Activated T-cell treated with anti-CD3 and anti-CD28 coated beads, Interleukin-2, amount 50 U/mL, for 4 hours (primary cell): ENCODE measurements around the gene SYTL4. TPM values are rescaled to one million over a fixed set of nuclear protein-coding genes. Genes with fewer than 3 reads are reported as not detected.

ENCODE experiments used
- ATAC-seq, 2 donors: fragments of 200-7000 bp; cut with Tn5 transposase; one replicate each; pipeline ENCODE4 v1.10.0; 2021
- DNase-seq: peaks from one replicate; pipeline ENCODE4 v3.0.0-alpha.2; 2020
- H3K27me3 Mint-ChIP-seq: one replicate; pipeline ENCODE4 v1.8.0; 2021; ENCODE audit warnings: low read depth, mixed read lengths
- H3K36me3 Mint-ChIP-seq: one replicate; pipeline ENCODE4 v1.8.0; 2022; ENCODE audit warnings: mixed read lengths; ENCODE audit not compliant: insufficient read depth
- H3K4me1 Mint-ChIP-seq: one replicate; pipeline ENCODE4 v1.8.0; 2021; ENCODE audit warnings: low read depth, mixed read lengths
- H3K4me3 Mint-ChIP-seq: one replicate; pipeline ENCODE4 v1.8.0; 2021; ENCODE audit warnings: mild to moderate bottlenecking, moderate library complexity, mixed read lengths
- H3K9me3 Mint-ChIP-seq: one replicate; pipeline ENCODE4 v1.8.0; 2021; ENCODE audit warnings: mixed read lengths
- total RNA-seq, 3 donors: library from RNA; stranded (reverse); gene quantifications; one replicate each; pipeline ENCODE4 v1.2.1, GENCODE V29; 2021

The SYTL4 gene
- total RNA-seq, 3 donors from 2014 or later: 0.08 to 0.13 (median 0.11) TPM

DNA sequence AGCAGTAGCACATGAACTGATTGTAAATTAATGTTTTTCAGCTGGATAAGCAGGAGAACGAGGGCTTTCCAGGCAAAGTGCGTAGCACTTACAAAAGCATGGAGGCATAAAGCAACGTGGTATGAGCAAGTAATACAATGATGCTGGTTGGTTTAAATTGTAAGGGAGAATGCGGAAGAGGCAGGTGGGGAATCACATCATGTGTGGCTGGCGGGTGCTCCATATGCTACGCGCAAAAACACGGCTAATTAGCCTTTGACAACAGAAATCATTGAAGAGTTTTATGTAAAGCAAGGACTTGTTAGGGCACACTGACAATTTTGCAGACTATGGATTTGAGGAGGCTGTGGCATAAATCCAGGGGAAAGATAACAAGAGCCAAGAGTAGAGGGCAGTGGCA lies 14.6 kb downstream of the SYTL4 start:
- no peak overlapping the region for H3K4me3 Mint-ChIP-seq
- ATAC-seq (no peak), DNase-seq (no peak)
- H3K9me3 Mint-ChIP-seq: no peaks in the 10 kb centered on the region
- no peaks in the 10 kb centered on the region for H3K27me3 Mint-ChIP-seq
- H3K4me1 Mint-ChIP-seq: no peaks in the 10 kb centered on the region
- no peaks in the 10 kb centered on the region for H3K36me3 Mint-ChIP-seq

- H3K27me3 Mint-ChIP-seq: peaks cover 3% of the 10 kb centered on the region
- H3K4me1 Mint-ChIP-seq: no peaks in the 10 kb centered on the region
- no peaks in the 10 kb centered on the region for H3K36me3 Mint-ChIP-seq
- no peak overlapping the region for H3K4me3 Mint-ChIP-seq
- no peaks in the 10 kb centered on the region for H3K9me3 Mint-ChIP-seq
- ATAC-seq: no peak
- no peak for DNase-seq
Observed at GRCh38 chrX:100710816-100711215, 21.1 kb downstream of the SYTL4 start.

DNA sequence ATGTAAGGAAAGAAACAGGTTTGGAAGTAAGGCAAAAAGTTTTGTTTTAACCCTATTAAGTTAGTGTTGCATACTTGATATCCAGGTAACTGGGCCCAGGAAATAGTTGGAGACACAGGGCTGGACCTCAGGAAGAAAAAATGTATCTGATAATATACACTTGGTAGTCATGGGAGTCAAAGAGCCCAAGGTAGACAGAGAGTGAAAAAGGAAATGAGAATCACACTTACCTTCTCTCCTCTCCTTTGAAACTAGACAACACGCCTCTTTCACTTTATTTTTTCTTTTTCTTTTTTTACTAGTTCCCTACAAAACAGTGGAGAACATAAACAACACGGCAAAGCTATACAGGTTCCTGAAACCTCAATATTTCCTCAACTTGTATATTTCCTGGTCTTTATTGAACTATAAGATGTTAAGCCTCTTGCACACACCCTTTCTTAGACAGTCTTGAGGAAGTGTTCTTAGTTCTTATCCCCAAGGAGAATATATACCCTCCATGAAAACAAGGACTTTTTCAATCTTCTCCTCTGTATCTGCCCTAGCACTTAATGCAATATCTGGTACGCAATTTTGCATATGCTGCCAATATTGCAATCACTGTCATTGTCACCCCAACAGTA lies 27.2 kb downstream of the SYTL4 start:
- ATAC-seq: no peak
- no peaks in the 10 kb centered on the region for H3K36me3 Mint-ChIP-seq
- H3K4me1 Mint-ChIP-seq: no peaks in the 10 kb centered on the region
- H3K4me3 Mint-ChIP-seq: no peak overlapping the region
- H3K27me3 Mint-ChIP-seq: peaks cover 8% of the 10 kb centered on the region
- no peaks in the 10 kb centered on the region for H3K9me3 Mint-ChIP-seq
- DNase-seq: no peak

DNA sequence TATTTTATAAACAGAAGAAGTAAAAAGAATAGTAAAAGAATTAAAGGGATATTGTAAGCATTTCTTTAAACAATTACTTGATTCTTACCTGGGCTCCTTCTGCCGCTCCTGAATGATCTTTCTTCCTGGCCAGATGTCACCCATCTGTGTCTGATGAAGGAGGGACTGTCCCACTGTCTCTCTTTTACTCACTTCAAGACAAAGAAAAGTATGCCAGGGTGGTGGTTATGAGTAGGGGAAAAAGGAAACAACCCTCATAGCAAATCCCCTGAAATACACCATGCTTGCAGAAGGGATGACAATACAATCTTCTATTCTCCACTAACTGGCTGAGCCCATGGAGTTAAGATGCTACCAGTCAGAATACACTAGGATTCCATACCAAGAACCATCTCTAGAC lies 31.1 kb downstream of the SYTL4 start:
- Mint-ChIP-seq H3K36me3 (no peaks in the 10 kb centered on the region), H3K9me3 (no peaks in the 10 kb centered on the region), H3K4me3 (no peak overlapping the region), H3K4me1 (no peaks in the 10 kb centered on the region), H3K27me3 (peaks cover 6% of the 10 kb centered on the region)
- DNase-seq: no peak
- no peak for ATAC-seq

- peaks cover 10% of the 10 kb centered on the region for H3K27me3 Mint-ChIP-seq
- H3K4me3 Mint-ChIP-seq: no peak overlapping the region
- no peaks in the 10 kb centered on the region for H3K36me3 Mint-ChIP-seq
- H3K9me3 Mint-ChIP-seq: no peaks in the 10 kb centered on the region
- ATAC-seq: no peak
- no peaks in the 10 kb centered on the region for H3K4me1 Mint-ChIP-seq
- DNase-seq: no peak
Observed at GRCh38 chrX:100698551-100698950, 33.4 kb downstream of the SYTL4 start.

DNA sequence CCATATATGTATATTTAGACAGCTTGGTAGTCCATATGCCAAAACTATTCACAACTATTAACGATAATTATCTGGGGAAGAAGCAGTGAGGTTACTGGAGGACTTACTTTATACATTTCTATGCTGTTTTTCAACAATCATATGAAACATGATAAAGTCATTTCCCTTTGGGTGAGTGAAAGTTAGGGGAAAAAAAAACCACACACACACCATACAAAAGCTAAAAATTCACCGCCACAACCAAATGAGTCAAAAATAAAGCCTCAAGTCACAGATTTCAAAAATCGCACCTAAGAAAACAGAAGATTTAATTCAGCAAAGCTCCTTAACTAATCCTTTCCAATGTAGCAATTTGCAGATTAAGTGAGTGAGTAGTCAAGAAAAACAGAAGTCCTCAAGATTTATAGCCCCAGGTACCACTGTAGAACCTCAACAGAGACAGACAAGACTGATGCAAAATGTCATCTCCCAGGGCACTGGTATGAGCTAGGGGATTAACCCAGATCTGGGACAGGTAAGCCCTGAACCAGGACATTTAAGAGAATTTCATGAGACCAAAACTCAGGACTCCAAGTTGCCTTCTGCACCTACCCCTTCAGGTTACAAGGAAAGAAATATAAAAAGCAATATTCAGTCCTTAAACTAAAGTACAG lies 35.1 kb downstream of the SYTL4 start:
- Mint-ChIP-seq H3K36me3 (no peaks in the 10 kb centered on the region), H3K27me3 (peaks cover 20% of the 10 kb centered on the region), H3K9me3 (no peaks in the 10 kb centered on the region), H3K4me1 (no peaks in the 10 kb centered on the region), H3K4me3 (no peak overlapping the region)
- no peak for DNase-seq
- ATAC-seq: no peak

- no peaks in the 10 kb centered on the region for H3K4me1 Mint-ChIP-seq
- H3K36me3 Mint-ChIP-seq: no peaks in the 10 kb centered on the region
- DNase-seq: no peak
- no peaks in the 10 kb centered on the region for H3K9me3 Mint-ChIP-seq
- no peak for ATAC-seq
- H3K4me3 Mint-ChIP-seq: no peak overlapping the region
- H3K27me3 Mint-ChIP-seq: peaks cover 22% of the 10 kb centered on the region
Observed at GRCh38 chrX:100695991-100696390, 35.9 kb downstream of the SYTL4 start.

- ATAC-seq (no peak), DNase-seq (no peak)
- Mint-ChIP-seq H3K4me3 (no peak overlapping the region), H3K4me1 (no peaks in the 10 kb centered on the region), H3K27me3 (peaks cover 22% of the 10 kb centered on the region), H3K36me3 (no peaks in the 10 kb centered on the region), H3K9me3 (no peaks in the 10 kb centered on the region)
Observed at GRCh38 chrX:100695302-100695701, 36.6 kb downstream of the SYTL4 start.

DNA sequence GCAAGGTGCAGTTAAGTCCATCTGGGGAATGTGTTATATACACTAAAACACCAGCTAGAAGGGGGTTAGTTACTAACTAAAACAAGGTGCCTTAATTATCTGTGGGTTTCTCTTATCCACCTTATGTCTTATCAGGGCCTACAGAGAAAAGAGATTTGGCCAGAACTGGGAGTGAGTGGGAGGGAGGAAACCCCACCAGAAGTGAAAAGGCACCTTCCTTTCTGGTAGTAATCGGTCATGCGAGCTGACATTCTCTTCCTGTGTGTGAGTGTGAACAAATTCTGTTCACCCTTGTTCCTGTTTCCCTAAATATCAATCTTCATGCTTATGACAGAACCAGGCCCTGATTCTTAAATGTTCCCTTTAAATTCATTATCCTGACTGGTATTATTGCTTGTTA lies 44.4 kb downstream of the SYTL4 start:
- Mint-ChIP-seq H3K9me3 (no peaks in the 10 kb centered on the region), H3K4me1 (peaks cover 15% of the 10 kb centered on the region), H3K27me3 (peaks cover 7% of the 10 kb centered on the region), H3K36me3 (no peaks in the 10 kb centered on the region), H3K4me3 (no peak overlapping the region)
- peak in 1 of 2 donors; percentile 48 for ATAC-seq
- no peak for DNase-seq

GRCh38 chrX:100687128-100687527 lies 44.8 kb downstream of the SYTL4 start:
- Mint-ChIP-seq H3K9me3 (no peaks in the 10 kb centered on the region), H3K4me1 (peaks cover 15% of the 10 kb centered on the region), H3K4me3 (no peak overlapping the region), H3K36me3 (no peaks in the 10 kb centered on the region), H3K27me3 (peaks cover 4% of the 10 kb centered on the region)
- DNase-seq: no peak
- ATAC-seq: peak; percentile 46 to 67

GRCh38 chrX:100685997-100686305 lies 46.0 kb downstream of the SYTL4 start:
- Mint-ChIP-seq H3K4me3 (no peak overlapping the region), H3K4me1 (peaks cover 15% of the 10 kb centered on the region), H3K27me3 (no peaks in the 10 kb centered on the region), H3K36me3 (no peaks in the 10 kb centered on the region), H3K9me3 (no peaks in the 10 kb centered on the region)
- ATAC-seq (no peak), DNase-seq (no peak)

- H3K27me3 Mint-ChIP-seq: no peaks in the 10 kb centered on the region
- no peaks in the 10 kb centered on the region for H3K9me3 Mint-ChIP-seq
- H3K4me1 Mint-ChIP-seq: peaks cover 15% of the 10 kb centered on the region
- H3K36me3 Mint-ChIP-seq: no peaks in the 10 kb centered on the region
- no peak overlapping the region for H3K4me3 Mint-ChIP-seq
- ATAC-seq: peak; percentile 66 to 69
- DNase-seq: peak; percentile 52
Observed at GRCh38 chrX:100685284-100685996, 46.5 kb downstream of the SYTL4 start.

DNA sequence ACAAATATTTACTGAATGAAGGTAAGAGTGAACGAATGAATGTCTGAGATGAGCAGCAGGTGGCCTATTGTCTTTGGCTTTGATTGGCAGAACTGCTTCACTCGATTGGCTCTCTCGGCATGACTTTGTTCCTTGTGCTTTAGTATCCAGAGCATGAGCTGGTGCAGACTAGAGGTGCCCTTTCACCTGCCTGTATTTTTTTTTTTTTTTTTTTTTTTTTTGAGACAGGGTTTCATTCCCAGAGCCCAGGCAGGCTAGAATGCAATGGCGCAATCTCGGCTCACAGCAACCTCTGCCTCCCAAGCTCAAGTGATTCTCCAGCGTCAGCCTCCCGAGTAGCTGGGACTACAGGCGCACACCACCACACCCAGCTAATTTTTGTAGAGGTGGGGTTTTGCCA lies 49.0 kb downstream of the SYTL4 start:
- DNase-seq (no peak), ATAC-seq (no peak)
- Mint-ChIP-seq H3K4me1 (peaks cover 13% of the 10 kb centered on the region), H3K27me3 (no peaks in the 10 kb centered on the region), H3K4me3 (no peak overlapping the region), H3K36me3 (no peaks in the 10 kb centered on the region), H3K9me3 (no peaks in the 10 kb centered on the region)

- ATAC-seq (no peak), DNase-seq (no peak)
- Mint-ChIP-seq H3K4me1 (no peaks in the 10 kb centered on the region), H3K9me3 (no peaks in the 10 kb centered on the region), H3K4me3 (no peak overlapping the region), H3K36me3 (no peaks in the 10 kb centered on the region), H3K27me3 (no peaks in the 10 kb centered on the region)
Observed at GRCh38 chrX:100681599-100681998, 50.3 kb downstream of the SYTL4 start.

GRCh38 chrX:100680756-100681155 lies 51.2 kb downstream of the SYTL4 start:
- ATAC-seq: no peak
- Mint-ChIP-seq H3K4me3 (no peak overlapping the region), H3K27me3 (no peaks in the 10 kb centered on the region), H3K4me1 (no peaks in the 10 kb centered on the region), H3K9me3 (no peaks in the 10 kb centered on the region), H3K36me3 (no peaks in the 10 kb centered on the region)
- DNase-seq: no peak
